AG20443 (cell line): Measurements from ENCODE around the gene CNIH1.
"Not testable (repeated sequence)": the region's sequence is repeated elsewhere in the genome, so short reads cannot be mapped to it uniquely, and the experiment has no call there.

Experiments used
- DNase-seq: peaks from one replicate; pipeline ENCODE4 v3.0.0; 2012; ENCODE audit warnings: low spot score, mixed read lengths

The CNIH1 gene

GRCh38 chr14:54467280-54467679 lies 26.1 kb upstream of the CNIH1 start:
- no peak for DNase-seq

GRCh38 chr14:54465654-54466053 lies 24.5 kb upstream of the CNIH1 start:
- DNase-seq, result no peak

GRCh38 chr14:54462048-54462447 lies 20.9 kb upstream of the CNIH1 start:
- no peak for DNase-seq

GRCh38 chr14:54459106-54459505 lies 17.9 kb upstream of the CNIH1 start:
- DNase-seq, result no peak

- not testable (repeated sequence) for DNase-seq
Measured at GRCh38 chr14:54458536-54458935, 17.4 kb upstream of the CNIH1 start.

GRCh38 chr14:54457609-54457996 lies 16.4 kb upstream of the CNIH1 start:
- no peak for DNase-seq

- not testable (repeated sequence) for DNase-seq
Measured at GRCh38 chr14:54456820-54457608, 15.8 kb upstream of the CNIH1 start.

GRCh38 chr14:54455363-54455762 lies 14.2 kb upstream of the CNIH1 start:
- no peak for DNase-seq

GRCh38 chr14:54453990-54454389 lies 12.8 kb upstream of the CNIH1 start:
- peak; percentile 39 for DNase-seq

GRCh38 chr14:54453252-54453651 lies 12.1 kb upstream of the CNIH1 start:
- DNase-seq, result no peak

- DNase-seq, result no peak
Measured at GRCh38 chr14:54451961-54452360, 10.8 kb upstream of the CNIH1 start.

GRCh38 chr14:54451121-54451601 lies 10.0 kb upstream of the CNIH1 start:
- DNase-seq, result no peak

- DNase-seq, result peak; percentile 77
Measured at GRCh38 chr14:54450535-54450934, 9.4 kb upstream of the CNIH1 start.

- DNase-seq, result peak; percentile 47
Measured at GRCh38 chr14:54447231-54447692, 6.1 kb upstream of the CNIH1 start.

GRCh38 chr14:54446161-54446693 lies 5.1 kb upstream of the CNIH1 start:
- DNase-seq, result no peak

GRCh38 chr14:54444681-54445080 lies 3.5 kb upstream of the CNIH1 start:
- DNase-seq, result peak; percentile 53

GRCh38 chr14:54443981-54444380 lies 2.8 kb upstream of the CNIH1 start:
- no peak for DNase-seq

- DNase-seq, result not testable (repeated sequence)
Measured at GRCh38 chr14:54442961-54443360, 1.8 kb upstream of the CNIH1 start.

- no peak for DNase-seq
Measured at GRCh38 chr14:54440476-54440872, 700 bp downstream of the CNIH1 start.

GRCh38 chr14:54440037-54440436 lies 1.1 kb downstream of the CNIH1 start:
- no peak for DNase-seq

GRCh38 chr14:54438703-54439102 lies 2.5 kb downstream of the CNIH1 start:
- no peak for DNase-seq

- DNase-seq, result not testable (repeated sequence)
Measured at GRCh38 chr14:54437954-54438353, 3.2 kb downstream of the CNIH1 start.

GRCh38 chr14:54435500-54435981 lies 5.6 kb downstream of the CNIH1 start:
- DNase-seq, result peak; percentile 12
